HepG2 (cell line): ENCODE data around the gene DPP6. TPM values are rescaled to one million over a fixed set of nuclear protein-coding genes. Genes with fewer than 3 reads are reported as not detected.

Experiments
- AKNA ChIP-seq: sonication (generic); formaldehyde crosslinking; IDR thresholded peaks from 2 replicates; pipeline ENCODE4 v1.4.0; 2020; ENCODE audit warnings: missing genetic modification reagents, borderline replicate concordance
- DNMT3B ChIP-seq: conservative IDR thresholded peaks from 2 replicates; pipeline ENCODE4 v1.6.1; 2016; ENCODE audit warnings: missing biosample characterization, control low read depth
- PITX1 ChIP-seq: sonication (generic); formaldehyde crosslinking; IDR thresholded peaks from 2 replicates; pipeline ENCODE4 v1.5.1; 2020; ENCODE audit warnings: mild to moderate bottlenecking, missing genetic modification reagents
- RELA ChIP-seq: sonication (generic); formaldehyde crosslinking; IDR thresholded peaks from 2 replicates; pipeline ENCODE4 v1.4.0; 2020; ENCODE audit warnings: missing genetic modification reagents
- ZEB1 ChIP-seq: IDR thresholded peaks from 2 replicates; pipeline ENCODE4 v1.6.1; 2012; ENCODE audit warnings: mild to moderate bottlenecking, low read depth, inconsistent platforms; ENCODE audit not compliant: insufficient replicate concordance
- ZNF605 ChIP-seq: sonication (generic); formaldehyde crosslinking; IDR thresholded peaks from 2 replicates; pipeline ENCODE4 v1.8.0; 2022; ENCODE audit warnings: mild to moderate bottlenecking, missing genetic modification reagents
- ZSCAN25 ChIP-seq: sonication (generic); formaldehyde crosslinking; IDR thresholded peaks from 2 replicates; pipeline ENCODE4 v1.8.0; 2022; ENCODE audit warnings: mild to moderate bottlenecking, missing genetic modification reagents
- ZUFSP ChIP-seq: sonication (generic); formaldehyde crosslinking; IDR thresholded peaks from 2 replicates; pipeline ENCODE4 v1.9.0; 2021; ENCODE audit warnings: missing genetic modification reagents, mild to moderate bottlenecking, borderline replicate concordance
- polyA plus RNA-seq, 8 experiments: library from polyadenylated mRNA; depleted of rRNA in 3 of 8; stranded (reverse) in 7 of 8; unstranded in 1 of 8; fragments of >200 nt; fragmentation: Illumina TruSeq in 4 of 8; extraction: Trizol in 4 of 8; gene quantifications; 2 replicates each; pipeline versions ENCODE4 v1.2.1 to v1.2.3, GENCODE V29; 2011 to 2016; ENCODE audit warnings: low read depth in 4 of 8, missing spikeins in 1 of 8, mixed read lengths in 1 of 8; ENCODE audit not compliant: insufficient read depth in 1 of 8
- total RNA-seq, 5 experiments: library from RNA; depleted of rRNA; stranded (reverse); fragments of >200 nt; fragmentation: Illumina TruSeq; extraction: Trizol; gene quantifications; 2 replicates each; pipeline ENCODE4 v1.2.3, GENCODE V29; 2016; ENCODE audit warnings: low read depth in 1 of 5

DPP6 gene
- total and polyA plus RNA-seq, 2 of the 13 experiments (the other 11 are each of a cell fraction or from before 2014, with no cell fraction given) = not detected

- TF ChIP-seq AKNA = no peak
- no peak for TF ChIP-seq ZSCAN25
- TF ChIP-seq ZUFSP = no peak
- TF ChIP-seq PITX1 (CRISPR knock-in tag) = no peak
- TF ChIP-seq DNMT3B (CRISPR knock-in tag) = no peak
- TF ChIP-seq ZNF605 (CRISPR knock-in tag) = no peak
- no peak for TF ChIP-seq RELA (CRISPR knock-in tag)
- TF ChIP-seq ZEB1 = no peak
- TF ChIP-seq, all 625 proteins: peak for 0
Observed at GRCh38 chr7:154792436-154793055, 740.3 kb downstream of the DPP6 start (continued).
